ENCODE measurements around the gene TJP1. TPM values are rescaled to one million over a fixed set of nuclear protein-coding genes. Genes with fewer than 3 reads are reported as not detected.

TJP1 gene
- total RNA-seq, 1 experiment from 2014 or later: 129 TPM

- ChIA-PET POLR2A (no interaction called here), CTCF (interaction anchor here (1.4 kb wide), 1 partner anchor 215 kb away, joined by 3 read pairs; no protein-coding TSS in a partner anchor)
- no peaks in the 10 kb centered on the region for H3K4me1 Mint-ChIP-seq
- H3K9me3 Mint-ChIP-seq: no peaks in the 10 kb centered on the region
- no peak for ATAC-seq
- no peak overlapping the region for H3K27ac Mint-ChIP-seq
- no peak for DNase-seq (ENCODE audit: low spot score)
- H3K27me3 Mint-ChIP-seq (ENCODE audit: low read depth): no peaks in the 10 kb centered on the region
- H3K4me3 Mint-ChIP-seq: no peak overlapping the region
- TF ChIP-seq ZNF425 (CRISPR knock-in tag; conservative IDR thresholded peaks at IDR 0.05): no peak
- TF ChIP-seq OVOL2 (CRISPR knock-in tag; IDR thresholded peaks at IDR 0.05; ENCODE audit: borderline replicate concordance): no peak
- TF ChIP-seq ZNF138 (CRISPR knock-in tag; conservative IDR thresholded peaks at IDR 0.05): no peak
- no peak for TF ChIP-seq ZNF232 (CRISPR knock-in tag; IDR thresholded peaks at IDR 0.05)
- TF ChIP-seq ZNF396 (CRISPR knock-in tag; IDR thresholded peaks at IDR 0.05; ENCODE audit: borderline replicate concordance): no peak
- TF ChIP-seq USF2 (CRISPR knock-in tag; IDR thresholded peaks at IDR 0.05): no peak
- TF ChIP-seq KAT7 (CRISPR knock-in tag; IDR thresholded peaks at IDR 0.05; ENCODE audit: borderline replicate concordance): no peak
- no peak for TF ChIP-seq E2F4 (CRISPR knock-in tag; IDR thresholded peaks at IDR 0.05; ENCODE audit: borderline replicate concordance, low read depth)
- no peak for TF ChIP-seq ZNF671 (CRISPR knock-in tag; IDR thresholded peaks at IDR 0.05)
- TF ChIP-seq FOXP4 (CRISPR knock-in tag; IDR thresholded peaks at IDR 0.05): no peak
- TF ChIP-seq ARID4B (CRISPR knock-in tag; IDR thresholded peaks at IDR 0.05; ENCODE audit: borderline replicate concordance): no peak
- TF ChIP-seq ERG (CRISPR knock-in tag; IDR thresholded peaks at IDR 0.05): no peak
- TF ChIP-seq MAX (CRISPR knock-in tag; IDR thresholded peaks at IDR 0.05): no peak
- no peak for TF ChIP-seq SOX15 (CRISPR knock-in tag; IDR thresholded peaks at IDR 0.05)
- no peak for TF ChIP-seq PREB (CRISPR knock-in tag; IDR thresholded peaks at IDR 0.05; ENCODE audit: borderline replicate concordance)
- TF ChIP-seq MYBL2 (CRISPR knock-in tag; IDR thresholded peaks at IDR 0.05): no peak
- TF ChIP-seq ZSCAN18 (CRISPR knock-in tag; IDR thresholded peaks at IDR 0.05): no peak
- peaks cover 81% of the 10 kb centered on the region for H3K36me3 Mint-ChIP-seq
Measured at GRCh38 chr15:29711531-29711930, 110.7 kb downstream of the TJP1 start.
